Stomach (tissue), 9 donors: ENCODE measurements around the gene MYOCOS. TPM values are rescaled to one million over a fixed set of nuclear protein-coding genes. Genes with fewer than 3 reads are reported as not detected.
"Not testable (repeated sequence)": the region's sequence is repeated elsewhere in the genome, so short reads cannot be mapped to it uniquely, and the experiment has no call there.

Experiments used
- DNase-seq, 2 donors: peaks; one replicate each; pipeline versions ENCODE4 v3.0.0 to v3.0.0-alpha.2; 2013 to 2019
- H3K27ac ChIP-seq, 5 donors: fragments of 200-600 bp in 4 of 5; sonication (generic) in 4 of 5; one replicate each; pipeline ENCODE4 v1.5.1; 2013 to 2019; ENCODE audit warnings: mild to moderate bottlenecking in 1 of 5, moderate library complexity in 1 of 5
- H3K27me3 ChIP-seq, 3 donors: fragments of 200-600 bp; sonication (generic); one replicate each; pipeline ENCODE4 v1.5.1; 2017 to 2019; ENCODE audit warnings: mixed run types in 1 of 3
- H3K36me3 ChIP-seq, 4 donors: fragments of 200-600 bp; sonication (generic); 1 replicate in 3 of 4; 2 replicates in 1 of 4; pipeline ENCODE4 v1.5.1; 2016 to 2019
- H3K4me1 ChIP-seq, 4 donors: fragments of 200-600 bp; sonication (generic); one replicate each; pipeline ENCODE4 v1.5.1; 2016 to 2019
- H3K4me3 ChIP-seq, 4 donors: fragments of 200-600 bp; sonication (generic) in 3 of 4; one replicate each; pipeline ENCODE4 v1.5.1; 2016 to 2019; ENCODE audit warnings: mild to moderate bottlenecking in 1 of 4
- H3K9me3 ChIP-seq, 4 donors: fragments of 200-600 bp; sonication (generic); one replicate each; pipeline ENCODE4 v1.5.1; 2016 to 2019
- CTCF ChIP-seq, 7 experiments: fragments of 450-650 bp in 4 of 7; fragments of 200-600 bp in 3 of 7; sonication (generic) in 3 of 7; IDR thresholded peaks; one replicate each; pipeline ENCODE4 v1.5.1; 2016 to 2019; ENCODE audit warnings: antibody characterized with exemption in 7 of 7, control low read depth in 2 of 7, mild to moderate bottlenecking in 1 of 7
- EP300 ChIP-seq: sonication (generic); formaldehyde crosslinking; IDR thresholded peaks from one replicate; pipeline ENCODE4 v1.6.1; 2017; ENCODE audit warnings: antibody characterized with exemption
- POLR2A ChIP-seq, 4 donors: fragments of 450-650 bp; IDR thresholded peaks; one replicate each; pipeline ENCODE4 v1.6.1; 2016; ENCODE audit warnings: antibody characterized with exemption in 4 of 4, control low read depth in 2 of 4, mild to moderate bottlenecking in 1 of 4, moderate library complexity in 1 of 4
- POLR2AphosphoS5 ChIP-seq, 3 donors: sonication (generic); formaldehyde crosslinking; IDR thresholded peaks; one replicate each; pipeline ENCODE4 v1.6.1; 2016; ENCODE audit warnings: antibody characterized with exemption in 3 of 3
- WGBS, 5 donors: extraction: QIAGEN DNeasy Blood & Tissue Kit in 3 of 5; methylation state at CpG; one replicate each; pipeline versions ENCODE4 v1.1.5 to v1.1.7; 2013 to 2018; 5-methylcytosine and 5-hydroxymethylcytosine counted together
- intact Hi-C: fragments of 100-400 bp; cut with DNase I; formaldehyde crosslinking; loops from one replicate; pipeline ENCODE4 v1.15.1; 2023; ENCODE audit warnings: low total_unique reads
- polyA plus RNA-seq, 3 donors: library from polyadenylated mRNA; stranded (reverse); fragments of 200-250 nt; gene quantifications; one replicate each; pipeline ENCODE4 v1.2.3, GENCODE V29; 2013
- total RNA-seq, 5 donors: library from RNA; depleted of rRNA; stranded (reverse); fragments of >200 nt; gene quantifications; one replicate each; pipeline versions ENCODE4 v1.1.0 to v1.2.3, GENCODE V29; 2014 to 2016
- donor health status: healthy with polysubstance abuse.
- donor health status: Bipolar disorder and iron deficiency.
- donor health status: healthy.

Gene MYOCOS
- total and polyA plus RNA-seq, 8 donors, result not detected

GRCh38 chr1:171600862-171601261, 21.2 kb upstream of the MYOCOS start:
- Histone ChIP-seq H3K9me3 (no peaks in the 10 kb centered on the region), H3K27me3 (no peaks in the 10 kb centered on the region), H3K4me3 (no peak overlapping the region), H3K36me3 (peaks cover 0 to 4% (median 0%) of the 10 kb centered on the region in 4 donors), H3K4me1 (peaks cover 0 to 5% (median 0%) of the 10 kb centered on the region in 4 donors), H3K27ac (no peak overlapping the region)
- intact Hi-C loops, result no loop called here
- WGBS, 5 donors, result 91 to 98% (median 96%) methylated on average over 13 of the region's 13 CpGs
- TF ChIP-seq CTCF (IDR thresholded peaks at IDR 0.05), result no peak
- no peak for TF ChIP-seq POLR2A (IDR thresholded peaks at IDR 0.05)
- TF ChIP-seq EP300, result no peak
- TF ChIP-seq POLR2AphosphoS5 (IDR thresholded peaks at IDR 0.05), result no peak
- no peak for DNase-seq

- intact Hi-C loops, H3K27ac ChIP-seq: not testable (repeated sequence)
Observed at GRCh38 chr1:171603042-171603441, 19.0 kb upstream of the MYOCOS start.

GRCh38 chr1:171606402-171606941, 15.6 kb upstream of the MYOCOS start:
- Histone ChIP-seq H3K4me1 (no peaks in the 10 kb centered on the region), H3K36me3 (no peaks in the 10 kb centered on the region), H3K9me3 (no peaks in the 10 kb centered on the region), H3K4me3 (no peak overlapping the region), H3K27me3 (no peaks in the 10 kb centered on the region), H3K27ac (no peak overlapping the region)
- intact Hi-C loops, result no loop called here
- TF ChIP-seq CTCF (IDR thresholded peaks at IDR 0.05) (no peak), POLR2A (IDR thresholded peaks at IDR 0.05) (no peak), POLR2AphosphoS5 (IDR thresholded peaks at IDR 0.05) (no peak)
- no peak for DNase-seq
- 68 to 79% (median 73%) methylated on average over 10 of the region's 10 CpGs for WGBS, 5 donors

More at GRCh38 chr1:171603042-171603441, 19.0 kb upstream of the MYOCOS start:
- H3K4me3 ChIP-seq, H3K36me3 ChIP-seq, H3K27me3 ChIP-seq, H3K4me1 ChIP-seq, H3K9me3 ChIP-seq, DNase-seq: not testable (repeated sequence)
- WGBS, 5 donors, result 84 to 93% (median 86%) methylated on average over 6 of the region's 6 CpGs

GRCh38 chr1:171610385-171610784, 11.7 kb upstream of the MYOCOS start:
- H3K9me3 ChIP-seq, result no peaks in the 10 kb centered on the region
- H3K27me3 ChIP-seq, result no peaks in the 10 kb centered on the region
- intact Hi-C loops, result no loop called here
- no peak for DNase-seq
- H3K4me3 ChIP-seq, result no peak overlapping the region
- TF ChIP-seq CTCF (IDR thresholded peaks at IDR 0.05) (no peak), POLR2AphosphoS5 (IDR thresholded peaks at IDR 0.05) (no peak), EP300 (no peak), POLR2A (IDR thresholded peaks at IDR 0.05) (no peak)
- no peak overlapping the region for H3K27ac ChIP-seq
- H3K36me3 ChIP-seq, result no peaks in the 10 kb centered on the region
- WGBS, 5 donors, result 55 to 99% (median 85%) methylated on average over 2 of the region's 2 CpGs
- no peaks in the 10 kb centered on the region for H3K4me1 ChIP-seq

- 82 to 97% (median 88%) methylated on average over 2 of the region's 2 CpGs for WGBS, 5 donors
- H3K9me3 ChIP-seq, result no peaks in the 10 kb centered on the region
- no peak for TF ChIP-seq EP300
- TF ChIP-seq POLR2A (IDR thresholded peaks at IDR 0.05), result no peak
- no peak for TF ChIP-seq POLR2AphosphoS5 (IDR thresholded peaks at IDR 0.05)
- no peak for TF ChIP-seq CTCF (IDR thresholded peaks at IDR 0.05)
- no peak overlapping the region for H3K4me3 ChIP-seq
- intact Hi-C loops, result no loop called here
- no peaks in the 10 kb centered on the region for H3K36me3 ChIP-seq
- H3K27me3 ChIP-seq, result no peaks in the 10 kb centered on the region
- no peaks in the 10 kb centered on the region for H3K4me1 ChIP-seq
- DNase-seq, result no peak
- H3K27ac ChIP-seq, result no peak overlapping the region
Observed at GRCh38 chr1:171611306-171611705, 10.7 kb upstream of the MYOCOS start.
